Kidney epithelial cell (primary cell): Measurements from ENCODE around the gene ZNF516. TPM values are rescaled to one million over a fixed set of nuclear protein-coding genes. Genes with fewer than 3 reads are reported as not detected.

ENCODE experiments used
- DNase-seq: peaks from one replicate; pipeline ENCODE4 v3.0.0-alpha.2; 2010; ENCODE audit warnings: low read depth
- H3K27me3 ChIP-seq: 2 replicates; pipeline ENCODE4 v1.6.0; 2011; ENCODE audit warnings: low read length; ENCODE audit not compliant: control insufficient read depth, insufficient read depth
- H3K36me3 ChIP-seq: 2 replicates; pipeline ENCODE4 v1.5.1; 2011; ENCODE audit warnings: low read length; ENCODE audit not compliant: control insufficient read depth, insufficient read depth
- H3K4me3 ChIP-seq: 2 replicates; pipeline ENCODE4 v1.5.1; 2011; ENCODE audit warnings: low read depth, mild to moderate bottlenecking, control low read depth, low read length
- total RNA-seq: library from RNA; depleted of rRNA; stranded (reverse); fragments of >200 nt; gene quantifications from 2 replicates; pipeline ENCODE4 v1.2.3, GENCODE V29; 2015
- TF ChIP-seq, protein P1 (sequence below): IDR thresholded peaks from 2 replicates; pipeline ENCODE4 v1.5.1; 2011; ENCODE audit warnings: mild to moderate bottlenecking, moderate library complexity, low read length, control low read depth, inconsistent platforms; ENCODE audit not compliant: insufficient read depth, poor library complexity, severe bottlenecking

The ZNF516 gene
- total RNA-seq, 1 donor from 2014 or later = 56.1 TPM

DNA sequence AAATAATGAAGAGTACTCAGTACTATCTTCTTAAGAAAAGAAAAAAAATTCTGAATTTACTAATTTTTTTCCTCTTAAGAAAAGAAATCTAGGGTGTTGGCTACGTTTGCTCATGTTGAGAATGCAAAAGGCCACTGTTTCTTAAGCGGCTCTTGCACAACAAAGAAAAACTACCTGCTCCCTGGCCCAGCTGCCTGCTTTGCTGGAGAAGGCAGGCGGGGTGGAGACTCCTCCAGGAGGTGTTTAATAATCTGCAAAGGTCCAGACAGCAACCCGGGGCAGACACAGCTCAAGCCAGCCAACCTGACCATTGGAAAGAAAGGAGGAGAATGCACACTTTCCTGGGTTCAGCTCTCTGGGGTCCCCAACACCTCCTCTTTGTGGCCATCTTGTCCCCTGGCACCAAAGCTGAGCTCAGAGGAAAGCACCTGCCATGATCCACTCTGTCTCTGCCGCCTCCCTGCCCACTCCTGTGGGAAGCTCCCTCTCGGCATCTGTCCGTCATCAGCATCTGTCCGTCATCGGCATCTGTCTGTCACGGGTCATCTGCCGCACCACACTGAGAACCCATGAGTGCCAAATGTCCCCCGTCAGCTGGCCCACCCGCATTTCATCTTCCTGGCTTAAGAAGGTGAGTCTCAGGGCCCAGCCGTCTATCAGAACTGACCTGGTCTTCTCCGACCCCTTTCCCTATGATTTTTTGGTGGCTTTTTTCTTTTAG lies 11.9 kb downstream of the ZNF516 start:
- TF ChIP-seq, protein P1, sequence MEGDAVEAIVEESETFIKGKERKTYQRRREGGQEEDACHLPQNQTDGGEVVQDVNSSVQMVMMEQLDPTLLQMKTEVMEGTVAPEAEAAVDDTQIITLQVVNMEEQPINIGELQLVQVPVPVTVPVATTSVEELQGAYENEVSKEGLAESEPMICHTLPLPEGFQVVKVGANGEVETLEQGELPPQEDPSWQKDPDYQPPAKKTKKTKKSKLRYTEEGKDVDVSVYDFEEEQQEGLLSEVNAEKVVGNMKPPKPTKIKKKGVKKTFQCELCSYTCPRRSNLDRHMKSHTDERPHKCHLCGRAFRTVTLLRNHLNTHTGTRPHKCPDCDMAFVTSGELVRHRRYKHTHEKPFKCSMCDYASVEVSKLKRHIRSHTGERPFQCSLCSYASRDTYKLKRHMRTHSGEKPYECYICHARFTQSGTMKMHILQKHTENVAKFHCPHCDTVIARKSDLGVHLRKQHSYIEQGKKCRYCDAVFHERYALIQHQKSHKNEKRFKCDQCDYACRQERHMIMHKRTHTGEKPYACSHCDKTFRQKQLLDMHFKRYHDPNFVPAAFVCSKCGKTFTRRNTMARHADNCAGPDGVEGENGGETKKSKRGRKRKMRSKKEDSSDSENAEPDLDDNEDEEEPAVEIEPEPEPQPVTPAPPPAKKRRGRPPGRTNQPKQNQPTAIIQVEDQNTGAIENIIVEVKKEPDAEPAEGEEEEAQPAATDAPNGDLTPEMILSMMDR = no peak
- H3K4me3 ChIP-seq = no peak overlapping the region
- H3K36me3 ChIP-seq = no peaks in the 10 kb centered on the region
- DNase-seq = no peak
- H3K27me3 ChIP-seq = no peaks in the 10 kb centered on the region

DNA sequence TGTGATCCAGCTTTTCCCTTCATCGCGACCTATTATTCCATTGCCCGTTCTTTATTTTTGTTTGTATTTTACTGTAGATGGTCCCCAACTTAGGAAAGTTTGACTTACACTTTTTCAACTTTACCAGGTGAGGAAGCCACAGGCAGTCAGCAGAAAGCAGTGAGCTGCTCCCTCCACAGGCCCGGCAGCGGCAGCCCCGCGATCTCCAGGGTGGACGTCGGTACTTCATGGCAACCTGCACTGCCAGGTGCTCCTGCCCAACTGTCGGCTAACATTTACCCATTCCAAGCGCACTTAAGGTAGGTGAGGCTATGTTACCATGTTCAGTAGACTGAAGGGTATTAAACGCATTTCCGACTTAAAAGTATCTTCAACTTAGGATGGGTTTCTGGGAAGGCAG lies 12.8 kb downstream of the ZNF516 start:
- TF ChIP-seq, protein P1 = no peak
- H3K4me3 ChIP-seq = no peak overlapping the region
- H3K36me3 ChIP-seq = no peaks in the 10 kb centered on the region
- no peaks in the 10 kb centered on the region for H3K27me3 ChIP-seq
- DNase-seq = no peak

DNA sequence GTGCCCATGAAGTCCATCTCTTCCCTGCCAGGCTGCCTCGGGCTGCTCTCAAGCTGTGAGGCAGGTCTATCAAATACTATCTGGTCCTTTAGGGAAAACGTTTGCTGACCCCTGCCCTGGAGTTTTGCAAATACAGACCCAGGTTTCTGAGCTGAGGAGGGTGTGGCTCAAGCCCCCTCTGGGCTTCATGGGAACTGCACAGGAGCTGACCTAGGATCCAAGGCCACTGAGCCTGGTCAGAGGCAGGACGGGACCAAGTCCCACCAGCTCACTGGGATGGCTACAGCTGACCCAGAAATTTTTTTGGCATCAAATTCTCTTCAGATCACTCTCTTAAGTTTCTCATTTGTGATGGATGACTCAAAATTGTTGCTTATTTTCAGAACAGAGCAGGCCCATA lies 14.1 kb downstream of the ZNF516 start:
- no peak overlapping the region for H3K4me3 ChIP-seq
- TF ChIP-seq, protein P1 = peak; percentile 13
- DNase-seq = no peak
- no peaks in the 10 kb centered on the region for H3K27me3 ChIP-seq
- H3K36me3 ChIP-seq = no peaks in the 10 kb centered on the region

DNA sequence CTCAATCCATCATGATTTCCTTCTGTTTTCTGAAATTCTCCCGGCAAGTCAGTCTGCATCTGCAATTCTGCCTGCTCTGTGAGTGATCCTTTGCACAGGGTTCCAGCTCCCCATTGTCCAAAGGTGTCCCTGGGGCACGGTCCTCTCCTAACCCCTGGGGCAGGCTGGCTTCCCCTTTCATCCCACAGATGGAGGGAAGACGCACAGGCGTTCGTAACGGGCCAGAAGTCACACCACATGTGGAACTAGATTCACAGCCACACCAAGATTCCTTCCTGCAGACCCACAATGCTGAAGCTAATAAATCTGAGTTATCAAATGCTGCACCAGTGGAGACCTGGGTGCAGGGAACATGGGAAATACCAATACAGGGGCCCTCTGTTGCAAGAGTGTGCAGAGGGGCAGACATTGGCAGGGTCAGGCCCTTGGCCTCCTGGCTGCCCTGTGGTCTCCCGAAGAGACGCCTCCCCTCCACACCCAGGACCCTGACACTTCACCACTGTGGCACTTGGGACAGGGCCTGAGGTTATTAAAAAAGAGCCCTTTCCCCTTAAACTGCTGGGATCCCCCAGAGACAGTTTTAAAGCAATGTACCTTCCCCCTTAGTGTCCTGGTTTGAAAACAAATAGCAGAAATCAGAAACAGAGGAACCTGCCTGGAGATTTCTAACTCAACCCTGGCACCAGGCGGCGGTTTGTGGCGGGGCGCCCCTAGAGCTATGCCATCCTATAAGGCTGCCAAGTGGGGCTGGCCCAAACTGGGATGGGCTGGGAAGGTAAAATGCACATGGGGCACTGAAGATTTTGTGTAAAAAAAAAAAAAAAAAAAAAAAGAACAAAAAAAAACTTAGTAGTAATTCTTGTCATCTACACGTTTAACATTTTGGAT lies 15.4 kb downstream of the ZNF516 start:
- TF ChIP-seq, protein P1 = no peak
- no peaks in the 10 kb centered on the region for H3K27me3 ChIP-seq
- no peaks in the 10 kb centered on the region for H3K36me3 ChIP-seq
- no peak overlapping the region for H3K4me3 ChIP-seq
- DNase-seq = no peak

DNA sequence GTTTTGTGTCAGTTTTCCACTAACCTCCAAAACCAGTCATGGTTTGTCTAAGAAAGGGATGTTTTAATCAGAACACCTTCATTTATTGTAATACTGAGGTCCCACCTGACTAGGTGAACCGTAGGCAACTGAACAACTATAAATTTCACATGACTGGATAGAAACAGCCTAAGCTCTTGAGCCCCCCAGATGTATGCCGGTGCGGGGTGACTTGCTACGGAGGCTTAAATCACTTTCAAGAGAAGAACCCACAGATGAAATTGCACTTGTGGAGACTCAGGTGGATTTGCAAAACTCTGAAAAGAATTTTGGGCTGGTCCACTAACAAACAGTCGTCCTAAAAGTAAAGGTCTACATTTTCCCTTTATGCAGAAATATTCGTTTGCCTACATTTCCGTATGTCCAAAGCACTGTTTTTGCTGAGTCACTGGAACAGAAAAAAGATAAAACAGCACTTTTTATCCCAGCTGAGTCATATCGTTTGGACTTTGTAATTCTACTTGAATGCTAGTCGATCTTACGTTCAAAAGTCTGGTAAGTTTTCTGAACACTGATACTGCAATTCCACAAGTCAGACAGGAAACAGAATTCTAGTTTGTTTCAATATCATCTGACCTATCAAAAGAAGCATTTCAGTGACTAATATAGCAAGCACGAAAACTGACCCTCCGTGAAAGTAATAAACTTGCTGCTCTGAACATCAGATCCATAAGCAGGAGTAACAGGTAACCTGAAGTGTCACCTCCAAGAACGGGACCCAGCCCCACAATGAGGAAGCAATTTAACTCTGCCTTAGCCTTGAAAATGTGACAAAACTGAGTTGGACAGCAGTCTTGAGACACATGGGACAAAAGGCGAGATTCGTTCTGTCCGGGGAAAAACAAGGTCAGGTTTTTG lies 18.1 kb downstream of the ZNF516 start:
- peak; percentile 65 for DNase-seq
- Histone ChIP-seq H3K36me3 (no peaks in the 10 kb centered on the region), H3K27me3 (no peaks in the 10 kb centered on the region), H3K4me3 (no peak overlapping the region)
- TF ChIP-seq, protein P1 = no peak
